OCI-LY1 (cell line): ENCODE measurements around the gene ALDH3A1.

Experiments
- H2AFZ ChIP-seq: fragments of 200-600 bp; sonication (generic), shearing (Covaris generic); 2 replicates; pipeline ENCODE4 v1.6.0; 2014; ENCODE audit warnings: antibody characterized with exemption, mild to moderate bottlenecking, low read length
- H3F3A ChIP-seq: fragments of 200-600 bp; sonication (generic), shearing (Covaris generic); 2 replicates; pipeline ENCODE4 v1.6.0; 2014; ENCODE audit warnings: mild to moderate bottlenecking, antibody characterized with exemption, low read length, moderate library complexity; ENCODE audit not compliant: insufficient read depth
- H3K27ac ChIP-seq: fragments of 200-600 bp; sonication (generic); 2 replicates; pipeline ENCODE4 v1.5.1; 2014; ENCODE audit warnings: low read length, mixed run types, mild to moderate bottlenecking, low read depth; ENCODE audit not compliant: poor library complexity, severe bottlenecking
- H3K27me3 ChIP-seq: fragments of 200-600 bp; sonication (generic); 2 replicates; pipeline ENCODE4 v1.6.0; 2014; ENCODE audit warnings: antibody characterized with exemption, mild to moderate bottlenecking, low read length, moderate library complexity; ENCODE audit not compliant: insufficient read depth
- H3K36me3 ChIP-seq: fragments of 200-600 bp; sonication (generic); 2 replicates; pipeline ENCODE4 v1.6.1; 2014; ENCODE audit warnings: mild to moderate bottlenecking, antibody characterized with exemption, low read length, moderate library complexity, mixed read lengths; ENCODE audit not compliant: insufficient read depth
- H3K4me1 ChIP-seq: fragments of 200-600 bp; sonication (generic); 2 replicates; pipeline ENCODE4 v1.5.1; 2014; ENCODE audit warnings: mild to moderate bottlenecking, low read length, moderate library complexity; ENCODE audit not compliant: insufficient read depth, severe bottlenecking
- H3K4me2 ChIP-seq: fragments of 200-600 bp; sonication (generic), shearing (Covaris generic); 2 replicates; pipeline ENCODE4 v1.6.1; 2014; ENCODE audit warnings: low read length
- H3K4me3 ChIP-seq: fragments of 200-600 bp; sonication (generic); 2 replicates; pipeline ENCODE4 v1.5.1; 2014; ENCODE audit warnings: low read length, low read depth, mild to moderate bottlenecking, mixed read lengths; ENCODE audit not compliant: poor library complexity, severe bottlenecking
- H3K79me2 ChIP-seq: fragments of 200-600 bp; shearing (Covaris generic); 2 replicates; pipeline ENCODE4 v1.6.1; 2016; ENCODE audit warnings: mixed run types, low read length, mixed read lengths; ENCODE audit not compliant: insufficient read depth
- H3K9ac ChIP-seq: fragments of 200-600 bp; sonication (generic), shearing (Covaris generic); 2 replicates; pipeline ENCODE4 v1.6.1; 2014; ENCODE audit warnings: mild to moderate bottlenecking, low read length, mixed read lengths
- H3K9me2 ChIP-seq: fragments of 200-600 bp; sonication (generic), shearing (Covaris generic); 2 replicates; pipeline ENCODE4 v1.6.1; 2014; ENCODE audit warnings: low read depth, mild to moderate bottlenecking, low read length, mixed read lengths
- H3K9me3 ChIP-seq: fragments of 200-600 bp; shearing (Covaris generic); 2 replicates; pipeline ENCODE4 v1.6.1; 2014; ENCODE audit warnings: low read length, mixed read lengths
- H4K20me1 ChIP-seq: fragments of 200-600 bp; sonication (generic), shearing (Covaris generic); 2 replicates; pipeline ENCODE4 v1.6.0; 2016; ENCODE audit warnings: mild to moderate bottlenecking, low read length; ENCODE audit not compliant: insufficient read depth
- CTCF ChIP-seq: fragments of 200-600 bp; sonication (generic), shearing (Covaris generic); IDR thresholded peaks from 2 replicates; pipeline ENCODE4 v1.5.1; 2017; ENCODE audit warnings: mild to moderate bottlenecking, antibody characterized with exemption, low read length, moderate library complexity, mixed read lengths
- EZH2 ChIP-seq: fragments of 200-600 bp; sonication (generic), shearing (Covaris generic); IDR thresholded peaks from 2 replicates; pipeline ENCODE4 v1.8.0; 2017; ENCODE audit warnings: borderline replicate concordance, mixed run types, mild to moderate bottlenecking, antibody characterized with exemption, low read length, moderate library complexity, mixed read lengths

ALDH3A1 gene

GRCh38 chr17:19725486-19725885 is 22.6 kb downstream of the ALDH3A1 start:
- Histone ChIP-seq H3K79me2 (no peaks in the 10 kb centered on the region), H2AFZ (no peak overlapping the region), H3K9ac (no peak overlapping the region), H3K9me2 (no peaks in the 10 kb centered on the region), H3K27me3 (no peaks in the 10 kb centered on the region; the same call in 1 of the 2 replicates), H3K27ac (no peak overlapping the region), H3K4me2 (no peak overlapping the region), H3K9me3 (no peaks in the 10 kb centered on the region), H3K4me1 (peaks cover 17% of the 10 kb centered on the region), H4K20me1 (no peaks in the 10 kb centered on the region), H3K4me3 (no peak overlapping the region), H3K36me3 (no peaks in the 10 kb centered on the region), H3F3A (no peaks in the 10 kb centered on the region)
- TF ChIP-seq CTCF (no peak), EZH2 (no peak)

GRCh38 chr17:19724501-19725420 is 23.3 kb downstream of the ALDH3A1 start:
- H3K27me3 ChIP-seq, result no peaks in the 10 kb centered on the region; the same call in 1 of the 2 replicates
- peaks cover 17% of the 10 kb centered on the region for H3K4me1 ChIP-seq
- no peaks in the 10 kb centered on the region for H4K20me1 ChIP-seq
- no peaks in the 10 kb centered on the region for H3F3A ChIP-seq
- no peaks in the 10 kb centered on the region for H3K79me2 ChIP-seq
- TF ChIP-seq EZH2 (no peak), CTCF (no peak)
- H3K4me3 ChIP-seq, result peak overlapping the region; percentile 34
- no peaks in the 10 kb centered on the region for H3K9me3 ChIP-seq
- H3K36me3 ChIP-seq, result no peaks in the 10 kb centered on the region
- H2AFZ ChIP-seq, result no peak overlapping the region
- peak overlapping the region; percentile 36; the same call in 1 of the 2 replicates for H3K4me2 ChIP-seq
- H3K9me2 ChIP-seq, result no peaks in the 10 kb centered on the region
- no peak overlapping the region for H3K27ac ChIP-seq
- H3K9ac ChIP-seq, result no peak overlapping the region; the same call in 1 of the 2 replicates

- Histone ChIP-seq H2AFZ (no peak overlapping the region), H3K4me3 (peak overlapping the region; percentile 34), H3K4me1 (peaks cover 17% of the 10 kb centered on the region), H3K27me3 (no peaks in the 10 kb centered on the region; the same call in 1 of the 2 replicates), H3K9me2 (no peaks in the 10 kb centered on the region), H3K4me2 (peak overlapping the region; percentile 36; the same call in 1 of the 2 replicates), H3K79me2 (no peaks in the 10 kb centered on the region), H4K20me1 (no peaks in the 10 kb centered on the region), H3K36me3 (no peaks in the 10 kb centered on the region), H3K9me3 (no peaks in the 10 kb centered on the region), H3K27ac (no peak overlapping the region), H3K9ac (no peak overlapping the region), H3F3A (no peaks in the 10 kb centered on the region)
- TF ChIP-seq EZH2, result no peak
- no peak for TF ChIP-seq CTCF
Observed at GRCh38 chr17:19723964-19724363, 24.1 kb downstream of the ALDH3A1 start.
